MM.1S (cell line): Measurements from ENCODE around the gene KLF6.

Experiments used
- CTCF ChIP-seq: fragments of 300-600 bp; sonication (generic); IDR thresholded peaks from 2 replicates; pipeline ENCODE4 v1.5.1; 2016; ENCODE audit warnings: antibody characterized with exemption, low read length, mixed read lengths
- EZH2 ChIP-seq: fragments of 300-600 bp; sonication (generic); optimal IDR thresholded peaks from 2 replicates; pipeline ENCODE3; 2017; ENCODE audit warnings: low read depth, mild to moderate bottlenecking, antibody characterized with exemption, low read length, mixed read lengths

- TF ChIP-seq CTCF (no peak), EZH2 (no peak)
These were observed 1.4 kb upstream of the KLF6 start for GRCh38 chr10:3786295-3787015.
